ENCODE data around the gene FOXRED1. TPM values are rescaled to one million over a fixed set of nuclear protein-coding genes. Genes with fewer than 3 reads are reported as not detected.

Gene FOXRED1
- total and polyA plus RNA-seq, 2 of the 13 experiments (the other 11 are each of a cell fraction or from before 2014, with no cell fraction given): 29.6 to 42.9 TPM

GRCh38 chr11:126268708-126269579 lies at the start of gene FOXRED1, which contains the start of gene SRPRA (continued):
- TF ChIP-seq ZFP41 (CRISPR knock-in tag; IDR thresholded peaks at IDR 0.05; ENCODE audit: borderline replicate concordance): no peak
- no peak for TF ChIP-seq PHF5A (CRISPR knock-in tag; IDR thresholded peaks at IDR 0.05; ENCODE audit: low read depth, unreplicated experiment)
- no peak for TF ChIP-seq ZNF75D (CRISPR knock-in tag; IDR thresholded peaks at IDR 0.05; ENCODE audit: borderline replicate concordance)
- peak; percentile 46; the same call in 1 of the 2 replicates for TF ChIP-seq MEIS2 (CRISPR knock-in tag; IDR thresholded peaks at IDR 0.05)
- TF ChIP-seq ZNF512 (CRISPR knock-in tag; IDR thresholded peaks at IDR 0.05): no peak
- no peak for TF ChIP-seq DDIT3 (CRISPR knock-in tag; IDR thresholded peaks at IDR 0.05)
- TF ChIP-seq RXRB (CRISPR knock-in tag; IDR thresholded peaks at IDR 0.05; ENCODE audit: borderline replicate concordance): peak; percentile 56; the same call in 1 of the 2 replicates
- TF ChIP-seq HNF1B (CRISPR knock-in tag; IDR thresholded peaks at IDR 0.05): peak; percentile 82
- no peak for TF ChIP-seq ZNF883 (CRISPR knock-in tag; IDR thresholded peaks at IDR 0.05; ENCODE audit: not compliant biosample characterization)
- TF ChIP-seq ZNF20 (CRISPR knock-in tag; IDR thresholded peaks at IDR 0.05): no peak
- peak; percentile 21; the same call in 1 of the 2 replicates for TF ChIP-seq GFI1 (CRISPR knock-in tag; IDR thresholded peaks at IDR 0.05; ENCODE audit: borderline replicate concordance)
- TF ChIP-seq HOXA7 (CRISPR knock-in tag; IDR thresholded peaks at IDR 0.05): no peak
- TF ChIP-seq TBX2 (CRISPR knock-in tag; IDR thresholded peaks at IDR 0.05; ENCODE audit: borderline replicate concordance): peak; percentile 32; the same call in 1 of the 2 replicates
- peak; percentile 75; the same call in 1 of the 2 replicates for TF ChIP-seq ZNF44 (CRISPR knock-in tag; IDR thresholded peaks at IDR 0.05)
- TF ChIP-seq ELF1 (CRISPR knock-in tag; IDR thresholded peaks at IDR 0.05): peak; percentile 97
- no peak for TF ChIP-seq ZBTB8A (CRISPR knock-in tag; IDR thresholded peaks at IDR 0.05; ENCODE audit: borderline replicate concordance, low read depth)
- TF ChIP-seq ZNF329 (CRISPR knock-in tag; IDR thresholded peaks at IDR 0.05; ENCODE audit: low read depth): no peak
- no peak for TF ChIP-seq ZNF773 (CRISPR knock-in tag; IDR thresholded peaks at IDR 0.05; ENCODE audit: borderline replicate concordance)
- no peak for TF ChIP-seq EZH2 (conservative IDR thresholded peaks at IDR 0.05; ENCODE audit: low read depth, low read length)

Data from HepG2 (cell line).